GM19372 (cell line): ENCODE measurements around the gene SPRR2G.
"Not testable (repeated sequence)": the region's sequence is repeated elsewhere in the genome, so short reads cannot be mapped to it uniquely, and the experiment has no call there.

ENCODE experiments used
- ATAC-seq: cut with Tn5 transposase; IDR thresholded peaks from one replicate; pipeline ENCODE4 v1.9.1; 2021; ENCODE audit warnings: mild to moderate bottlenecking, low read depth, moderate library complexity; ENCODE audit not compliant: unreplicated experiment

The SPRR2G gene

GRCh38 chr1:153150846-153151245 lies at the start of gene SPRR2G:
SPRR2G (minus strand) TSS chr1:153150890; CDS start chr1:153150110, 780 bp downstream.
- ATAC-seq, result no peak

GRCh38 chr1:153195216-153195615 lies 44.5 kb upstream of the SPRR2G start:
- no peak for ATAC-seq

GRCh38 chr1:153194331-153195050 lies 43.8 kb upstream of the SPRR2G start:
- ATAC-seq, result no peak

GRCh38 chr1:153192697-153193096 lies 42.0 kb upstream of the SPRR2G start:
- ATAC-seq, result no peak

GRCh38 chr1:153190373-153190772 lies 39.7 kb upstream of the SPRR2G start:
- ATAC-seq, result no peak

- not testable (repeated sequence) for ATAC-seq
These were observed 37.6 kb upstream of the SPRR2G start for GRCh38 chr1:153188301-153188700.

GRCh38 chr1:153180556-153180955 lies 29.9 kb upstream of the SPRR2G start:
- ATAC-seq, result no peak

GRCh38 chr1:153178922-153179321 lies 28.2 kb upstream of the SPRR2G start:
- no peak for ATAC-seq

- no peak for ATAC-seq
These were observed 23.9 kb upstream of the SPRR2G start for GRCh38 chr1:153174624-153175023.

- ATAC-seq, result no peak
These were observed 18.0 kb upstream of the SPRR2G start for GRCh38 chr1:153168686-153169085.

- ATAC-seq, result no peak
These were observed 4.9 kb upstream of the SPRR2G start for GRCh38 chr1:153155541-153155940.

GRCh38 chr1:153152481-153152880 lies 1.8 kb upstream of the SPRR2G start:
- ATAC-seq, result no peak

GRCh38 chr1:153141377-153141776 lies 9.3 kb downstream of the SPRR2G start:
- no peak for ATAC-seq

- ATAC-seq, result no peak
These were observed 10.2 kb downstream of the SPRR2G start for GRCh38 chr1:153140484-153140883.

GRCh38 chr1:153133743-153134142 lies 16.9 kb downstream of the SPRR2G start:
- ATAC-seq, result no peak

- ATAC-seq, result no peak
These were observed 17.4 kb downstream of the SPRR2G start for GRCh38 chr1:153133267-153133666.

- ATAC-seq, result not testable (repeated sequence)
These were observed 22.0 kb downstream of the SPRR2G start for GRCh38 chr1:153128688-153129087.

GRCh38 chr1:153127296-153127695 lies 23.4 kb downstream of the SPRR2G start:
- no peak for ATAC-seq

- ATAC-seq, result no peak
These were observed 25.2 kb downstream of the SPRR2G start for GRCh38 chr1:153125536-153125935.

GRCh38 chr1:153123793-153124192 lies 26.9 kb downstream of the SPRR2G start:
- not testable (repeated sequence) for ATAC-seq

- ATAC-seq, result no peak
These were observed 27.8 kb downstream of the SPRR2G start for GRCh38 chr1:153122831-153123421.

- ATAC-seq, result no peak
These were observed 29.7 kb downstream of the SPRR2G start for GRCh38 chr1:153120945-153121344.
